HG03457 (cell line): ENCODE results near the gene TRPT1.

Source experiments
- ATAC-seq: cut with Tn5 transposase; IDR thresholded peaks from one replicate; pipeline ENCODE4 v1.9.1; 2021; ENCODE audit warnings: moderate number of reproducible peaks; ENCODE audit not compliant: unreplicated experiment

Gene TRPT1

GRCh38 chr11:64245797-64246620 is 20.0 kb upstream of the TRPT1 start:
- no peak for ATAC-seq

DNA sequence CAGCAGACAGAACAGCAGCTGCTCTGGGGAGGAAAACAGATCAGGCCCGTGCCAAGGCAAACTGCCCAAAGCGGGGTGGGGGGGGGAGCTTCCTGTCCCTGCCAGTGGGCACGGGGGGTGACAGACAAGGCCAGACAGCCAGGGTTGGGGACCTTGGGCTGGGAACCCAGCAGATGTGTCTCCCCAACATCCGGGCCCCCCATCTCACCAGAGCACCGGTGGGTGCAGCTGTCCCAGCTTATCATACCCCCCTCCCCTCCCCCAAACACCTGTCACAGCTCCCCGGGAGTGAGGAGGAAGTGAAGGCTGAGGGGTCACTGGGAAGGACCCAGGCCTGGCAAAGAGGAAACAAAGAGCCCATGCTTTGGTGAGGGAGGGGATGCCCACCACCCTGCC is 19.4 kb upstream of the TRPT1 start:
- ATAC-seq: no peak

GRCh38 chr11:64244966-64245365 is 19.0 kb upstream of the TRPT1 start:
- no peak for ATAC-seq

GRCh38 chr11:64244107-64244506 is 18.1 kb upstream of the TRPT1 start:
- ATAC-seq: no peak

- ATAC-seq: no peak
These were observed 17.4 kb upstream of the TRPT1 start for GRCh38 chr11:64243236-64243854.

DNA sequence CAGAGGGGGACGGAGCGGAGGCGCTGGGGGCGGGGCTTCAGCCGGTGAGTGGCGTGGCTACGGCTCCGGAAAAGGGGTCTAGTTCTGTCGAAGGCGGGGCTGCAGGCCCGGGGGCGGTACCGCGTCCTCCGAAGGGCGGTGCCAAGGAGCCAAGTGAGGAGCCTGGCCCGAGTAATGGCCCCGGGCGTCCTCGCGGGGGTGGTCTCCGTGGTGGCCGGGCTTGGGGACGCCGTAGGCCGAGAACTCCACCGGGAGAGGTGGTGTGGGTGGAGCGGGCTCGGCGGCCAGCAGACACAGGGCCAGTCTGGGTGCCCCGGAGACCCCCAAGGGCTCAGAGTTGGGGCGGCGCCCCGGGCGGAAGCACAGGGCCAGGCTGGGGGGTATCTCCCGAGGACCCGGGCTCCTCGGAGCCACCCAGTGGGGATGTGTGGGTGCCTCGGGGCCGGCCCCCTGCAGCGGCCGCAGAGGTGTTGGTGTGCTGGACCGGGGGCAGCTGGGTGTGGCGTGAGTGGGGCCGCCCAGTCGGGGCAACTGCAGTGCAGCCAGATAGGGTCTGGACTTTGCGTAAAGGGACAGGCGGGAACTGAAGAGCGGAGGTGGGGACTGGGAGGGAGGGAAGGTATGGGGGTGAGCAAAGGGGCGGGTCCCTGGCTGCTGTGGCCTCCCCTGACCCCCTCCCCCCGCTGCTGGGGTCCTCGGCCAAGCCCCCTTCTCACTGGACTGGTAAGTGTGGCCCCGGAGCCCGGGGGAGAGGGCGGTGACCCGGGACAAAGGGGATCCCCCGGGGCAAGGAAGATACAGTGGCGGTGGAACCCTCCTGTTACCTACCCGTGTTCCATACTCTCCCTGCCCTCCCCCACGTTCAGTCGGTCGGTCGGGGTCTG is 15.7 kb upstream of the TRPT1 start:
- peak; percentile 11 for ATAC-seq

GRCh38 chr11:64241241-64241490 is 15.2 kb upstream of the TRPT1 start:
- peak; percentile 43 for ATAC-seq

DNA sequence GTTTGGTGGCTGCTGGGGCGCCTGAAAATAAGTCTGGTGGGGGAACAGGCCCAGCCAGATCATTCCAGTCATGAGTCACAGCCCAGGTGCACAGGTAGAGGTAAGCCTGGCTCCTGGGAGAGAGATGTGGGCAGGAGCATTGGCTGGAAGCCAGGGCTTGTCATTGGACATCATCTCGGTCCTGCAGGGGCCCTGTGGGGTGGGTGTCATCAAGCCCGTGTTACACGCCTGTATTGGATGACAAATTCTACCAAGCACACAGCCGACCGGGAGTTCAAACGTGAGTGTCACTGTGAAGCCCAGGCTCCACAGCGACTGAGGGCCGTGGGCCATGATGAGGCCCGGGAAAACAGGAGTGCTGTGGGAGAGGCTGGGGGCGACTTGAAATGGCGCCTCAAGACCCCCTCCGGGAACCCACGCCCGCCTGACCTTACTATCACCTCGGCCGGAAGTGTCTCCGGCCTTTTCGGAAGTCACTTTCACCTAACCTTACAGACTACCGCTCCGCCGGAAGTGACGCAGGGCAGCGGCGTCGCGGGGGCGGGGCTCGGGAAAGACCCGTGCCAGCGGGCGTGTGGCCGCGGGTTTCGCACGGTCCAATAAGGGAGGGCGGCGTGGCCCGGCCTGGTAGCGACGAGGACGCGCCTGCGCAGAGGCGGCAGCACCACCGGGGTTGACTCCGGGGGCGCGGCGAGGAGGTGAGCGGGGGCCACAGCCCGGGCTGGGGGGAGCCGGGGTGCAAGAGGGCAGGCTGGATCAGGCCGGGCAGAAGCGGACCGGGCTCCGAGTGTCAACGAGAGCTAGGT is 14.7 kb upstream of the TRPT1 start, which contains the start of gene FKBP2:
Gene FKBP2 (plus strand): TSS at position 661 of the 806 bp plus-strand sequence. CDS start 1,293 bp downstream, outside the sequence.
- peak; percentile 36 for ATAC-seq

GRCh38 chr11:64239662-64240434 is 13.9 kb upstream of the TRPT1 start:
- peak; percentile 16 for ATAC-seq

GRCh38 chr11:64238999-64239398 is 13.0 kb upstream of the TRPT1 start:
- ATAC-seq: no peak

DNA sequence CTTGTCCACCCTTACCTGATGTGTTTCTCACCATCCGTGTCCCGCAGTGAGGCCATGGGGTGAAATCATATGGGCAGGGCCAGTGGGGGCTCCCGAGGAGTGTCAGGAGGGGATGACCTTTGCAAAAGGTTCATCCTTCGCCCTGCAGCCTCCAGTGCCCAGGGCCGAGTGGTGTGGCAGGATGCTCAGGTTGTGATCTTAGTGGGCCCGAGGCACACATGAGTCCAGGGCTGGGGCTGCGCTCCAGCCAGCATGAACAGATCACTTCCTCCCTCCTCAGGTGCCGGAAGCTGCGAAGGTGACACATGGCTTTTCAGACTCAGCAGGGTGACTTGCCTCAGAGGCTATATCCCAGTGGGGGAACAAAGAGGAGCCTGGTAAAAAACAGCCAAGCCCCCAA is 12.1 kb upstream of the TRPT1 start:
- no peak for ATAC-seq

GRCh38 chr11:64237484-64237951 is 11.5 kb upstream of the TRPT1 start:
- ATAC-seq: no peak

DNA sequence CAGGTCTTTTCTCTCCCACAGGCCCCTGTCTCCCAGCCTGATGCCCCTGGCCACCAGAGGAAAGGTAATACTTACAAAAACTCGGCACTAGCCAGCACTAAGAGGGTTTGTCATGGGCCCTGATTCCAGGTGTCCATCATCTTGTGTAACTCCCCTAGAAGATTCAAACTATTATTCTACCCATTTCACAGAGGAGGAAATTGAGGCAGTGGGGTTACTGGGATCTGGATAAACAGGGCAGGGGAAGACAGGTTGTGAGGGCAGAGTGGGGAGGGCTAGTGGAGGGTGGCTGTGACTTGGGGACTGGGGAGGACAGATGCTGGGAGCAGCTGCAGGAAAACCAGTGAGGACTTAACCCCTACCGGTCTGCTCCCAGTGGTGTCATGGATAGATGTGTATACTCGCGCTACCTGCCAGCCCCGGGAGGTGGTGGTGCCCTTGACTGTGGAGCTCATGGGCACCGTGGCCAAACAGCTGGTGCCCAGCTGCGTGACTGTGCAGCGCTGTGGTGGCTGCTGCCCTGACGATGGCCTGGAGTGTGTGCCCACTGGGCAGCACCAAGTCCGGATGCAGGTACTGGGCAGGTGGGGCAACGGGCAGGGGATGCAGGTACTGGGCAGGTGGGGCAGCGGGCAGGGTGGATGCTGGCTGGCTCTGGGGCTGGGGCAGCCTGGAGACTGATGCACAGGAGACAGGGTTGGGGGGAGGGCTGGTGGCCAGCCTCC is 9.6 kb upstream of the TRPT1 start:
- no peak for ATAC-seq

GRCh38 chr11:64234647-64235379 is 8.8 kb upstream of the TRPT1 start:
- no peak for ATAC-seq

GRCh38 chr11:64233913-64234586 is 8.1 kb upstream of the TRPT1 start, which contains the start of gene VEGFB:
TSS of gene VEGFB (plus strand) at chr11:64234584. CDS start at chr11:64234834, 250 bp downstream.
- no peak for ATAC-seq

- no peak for ATAC-seq
These were observed 7.0 kb upstream of the TRPT1 start for GRCh38 chr11:64232967-64233315.

DNA sequence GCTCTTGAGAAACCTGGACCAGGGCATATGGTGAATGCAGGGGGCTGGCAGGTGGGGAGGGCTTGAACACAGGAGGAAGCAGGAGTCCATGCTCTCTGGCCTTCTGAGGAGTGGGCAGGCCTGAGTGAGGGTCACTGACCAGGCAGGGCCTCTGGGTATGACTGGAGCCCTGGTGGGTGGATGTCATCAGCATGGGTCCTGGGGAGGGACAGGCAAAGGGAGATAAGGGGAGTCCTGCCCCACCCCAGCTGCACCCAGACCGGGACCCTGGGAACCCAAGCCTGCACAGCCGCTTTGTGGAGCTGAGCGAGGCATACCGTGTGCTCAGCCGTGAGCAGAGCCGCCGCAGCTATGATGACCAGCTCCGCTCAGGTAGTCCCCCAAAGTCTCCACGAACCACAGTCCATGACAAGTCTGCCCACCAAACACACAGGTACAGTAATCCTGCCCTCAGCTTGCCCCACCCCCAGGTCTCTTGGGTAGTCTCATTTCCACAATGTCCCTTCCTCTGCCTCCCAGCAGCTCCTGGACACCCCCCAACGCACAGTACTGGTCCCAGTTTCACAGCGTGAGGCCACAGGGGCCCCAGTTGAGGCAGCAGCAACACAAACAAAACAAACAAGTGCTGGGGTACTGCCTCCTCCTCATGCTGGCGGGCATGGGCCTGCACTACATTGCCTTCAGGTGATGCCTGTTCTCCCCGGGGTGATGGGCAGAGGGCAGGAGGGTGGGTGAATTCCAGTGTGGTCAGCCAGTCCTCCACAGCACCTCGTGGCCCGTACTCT is 6.4 kb upstream of the TRPT1 start:
- no peak for ATAC-seq
